ENCODE results near the gene SLC35F4. TPM values are rescaled to one million over a fixed set of nuclear protein-coding genes. Genes with fewer than 3 reads are reported as not detected.

SLC35F4 gene
- total and polyA plus RNA-seq, 2 of the 4 experiments (the other 2 are of a cell fraction): not detected

GRCh38 chr14:57567220-57567619 is 298.7 kb downstream of the SLC35F4 start:
- Histone ChIP-seq H3K4ac (ENCODE audit: low read depth, low read length) (no peak overlapping the region), H2BK120ac (ENCODE audit: low read depth, low read length) (no peak overlapping the region), H4K91ac (ENCODE audit: insufficient read depth, low read depth, low read length) (no peak overlapping the region), H4K20me1 (ENCODE audit: insufficient read depth, low read length) (no peaks in the 10 kb centered on the region), H2BK15ac (ENCODE audit: low read depth, low read length) (no peak overlapping the region), H2AK5ac (ENCODE audit: low read depth, low read length) (no peak overlapping the region), H3K4me2 (ENCODE audit: low read depth, low read length) (no peak overlapping the region), H2BK20ac (ENCODE audit: low read depth, low read length) (no peak overlapping the region), H3K23ac (ENCODE audit: low read depth, low read length) (no peak overlapping the region), H4K8ac (ENCODE audit: low read depth in 2 of 2, low read length in 2 of 2) (no peak overlapping the region), H2AK9ac (replicated peaks; ENCODE audit: low read depth, low read length, poor library complexity) (no peak overlapping the region), H3K14ac (replicated peaks; ENCODE audit: low read depth, low read length) (no peak overlapping the region), H3K4me3 (ENCODE audit: insufficient read depth, low read depth, low read length) (no peak overlapping the region), H4K5ac (ENCODE audit: low read depth, low read length) (no peak overlapping the region), H3K9me3 (ENCODE audit: control insufficient read depth, insufficient read depth, low read length) (peaks cover 4% of the 10 kb centered on the region; the same call in 1 of the 2 replicates), H2AFZ (replicated peaks; ENCODE audit: low read length, poor library complexity) (no peak overlapping the region), H3K9ac (ENCODE audit: low read depth, low read length) (no peak overlapping the region), H3K56ac (ENCODE audit: extremely low read depth, insufficient read depth, low read length) (no peak overlapping the region), H3K27ac (ENCODE audit: insufficient read depth, low read length) (no peak overlapping the region), H2BK5ac (ENCODE audit: low read depth, low read length, poor library complexity, severe bottlenecking) (no peak overlapping the region), H3K36me3 (ENCODE audit: control insufficient read depth, insufficient read depth, low read length) (no peaks in the 10 kb centered on the region), H3K9me1 (ENCODE audit: insufficient read depth, low read length) (no peaks in the 10 kb centered on the region), H3K4me1 (ENCODE audit: control insufficient read depth, insufficient read depth, low read length) (no peaks in the 10 kb centered on the region), H3K27me3 (ENCODE audit: control insufficient read depth, insufficient read depth, low read length) (no peaks in the 10 kb centered on the region), H3K18ac (ENCODE audit: low read depth, low read length) (no peak overlapping the region), H3K79me1 (ENCODE audit: low read depth in 1 of 2, low read length in 2 of 2) (no peaks in the 10 kb centered on the region)
- TF ChIP-seq MAFK (IDR thresholded peaks at IDR 0.05; ENCODE audit: low read depth, low read length) (no peak), BHLHE40 (IDR thresholded peaks at IDR 0.05; ENCODE audit: low read depth, low read length) (no peak), MXI1 (IDR thresholded peaks at IDR 0.05; ENCODE audit: borderline replicate concordance, low read depth, low read length) (no peak), RFX5 (IDR thresholded peaks at IDR 0.05; ENCODE audit: low read depth, low read length) (no peak), CEBPB (IDR thresholded peaks at IDR 0.05; ENCODE audit: low read depth, low read length) (no peak), POLR2A (IDR thresholded peaks at IDR 0.05; ENCODE audit: low read depth, low read length) (no peak), RAD21 (IDR thresholded peaks at IDR 0.05; ENCODE audit: low read length) (no peak), CHD1 (IDR thresholded peaks at IDR 0.05; ENCODE audit: low read depth, low read length) (no peak), RCOR1 (IDR thresholded peaks at IDR 0.05; ENCODE audit: insufficient replicate concordance, low read length) (no peak), MAZ (IDR thresholded peaks at IDR 0.05; ENCODE audit: borderline replicate concordance, low read depth, low read length) (no peak)
- no TSS peak for BruUV-seq (replicated peaks)
- intact Hi-C loops (cut with micrococcal nuclease) (no loop called here), in situ Hi-C loops (cut with MboI; ENCODE audit: low sequenced_read_pairs) (no loop called here), dilution Hi-C loops (cut with HindIII; ENCODE audit: low sequenced_read_pairs, unreplicated experiment) (no loop called here)
- WGBS, 2 experiments (ENCODE audit: extremely low coverage in 2 of 2, insufficient read length in 1 of 2): no CpG with 5 or more reads among the region's 2 CpGs
- ChIA-PET POLR2A (ENCODE audit: unreplicated experiment) (no interaction called here), CTCF (no interaction called here)
- DNase-seq (no peak), ATAC-seq (ENCODE audit: low read depth) (no peak)
